ENCODE measurements around the gene GEMIN4.

GEMIN4 gene

DNA sequence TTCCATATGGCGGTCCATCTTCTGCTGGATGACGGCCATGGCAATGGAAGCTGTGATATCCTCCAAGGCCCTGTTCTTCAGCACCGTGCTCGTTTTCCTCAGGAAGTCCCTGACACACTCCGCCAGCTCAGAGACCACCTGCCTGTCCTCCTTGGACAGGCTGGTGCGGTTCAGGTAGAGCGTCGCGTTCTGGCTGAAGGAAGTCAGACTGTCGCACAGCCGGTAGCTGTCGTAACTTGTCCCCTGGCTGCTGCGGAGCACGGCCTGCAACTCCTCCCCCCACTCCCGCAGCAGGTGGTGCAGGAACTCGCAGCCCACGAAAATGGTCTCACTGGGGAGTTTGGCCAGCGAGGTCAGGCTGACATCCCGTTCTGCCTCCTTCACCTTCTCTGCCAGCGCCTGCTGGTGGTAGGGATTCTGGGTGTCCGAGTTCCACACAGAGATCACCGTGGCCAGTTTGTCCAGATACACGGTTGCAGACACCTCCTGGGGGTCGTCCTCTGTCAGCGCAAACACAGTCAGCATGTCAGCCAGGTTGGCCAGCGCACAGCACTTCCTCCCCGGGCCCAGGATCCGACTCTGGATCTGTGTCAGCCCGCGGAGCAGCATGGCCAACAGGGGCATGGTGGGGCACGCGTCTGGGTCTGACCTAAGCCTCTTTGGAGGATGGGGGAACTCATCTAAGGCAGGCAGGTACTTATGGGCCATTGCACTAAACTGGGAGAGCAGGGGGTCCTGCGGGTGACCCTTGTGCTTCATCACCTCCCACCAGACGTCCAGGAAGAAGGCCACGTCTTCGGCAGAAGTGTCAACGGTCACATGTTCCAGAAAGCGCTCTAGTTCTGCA lies 5.1 kb downstream of the GEMIN4 start:
- H3K4me3 ChIP-seq, result no peak overlapping the region
- no peak overlapping the region for H3K27ac ChIP-seq

DNA sequence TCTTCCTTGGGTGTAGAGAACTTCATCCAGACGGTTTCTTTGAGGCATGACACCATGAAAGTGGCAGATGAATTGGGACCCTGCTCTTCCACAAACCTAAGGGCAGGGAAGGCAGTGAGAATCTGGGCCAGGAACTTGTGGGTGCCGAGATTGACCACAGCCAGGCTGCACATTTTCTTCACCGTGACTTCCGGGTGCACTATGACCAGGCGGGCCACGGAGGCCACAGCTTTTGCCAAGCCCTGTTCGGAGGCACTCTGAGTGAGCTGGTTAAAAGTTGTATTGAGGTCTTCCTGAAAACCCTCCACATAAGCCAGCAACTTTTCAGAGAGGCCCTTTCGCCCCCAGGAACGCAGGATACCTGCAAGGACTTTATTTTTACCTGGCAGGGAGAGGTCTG lies 5.9 kb downstream of the GEMIN4 start:
- Histone ChIP-seq H3K27ac (no peak overlapping the region), H3K4me3 (no peak overlapping the region)

DNA sequence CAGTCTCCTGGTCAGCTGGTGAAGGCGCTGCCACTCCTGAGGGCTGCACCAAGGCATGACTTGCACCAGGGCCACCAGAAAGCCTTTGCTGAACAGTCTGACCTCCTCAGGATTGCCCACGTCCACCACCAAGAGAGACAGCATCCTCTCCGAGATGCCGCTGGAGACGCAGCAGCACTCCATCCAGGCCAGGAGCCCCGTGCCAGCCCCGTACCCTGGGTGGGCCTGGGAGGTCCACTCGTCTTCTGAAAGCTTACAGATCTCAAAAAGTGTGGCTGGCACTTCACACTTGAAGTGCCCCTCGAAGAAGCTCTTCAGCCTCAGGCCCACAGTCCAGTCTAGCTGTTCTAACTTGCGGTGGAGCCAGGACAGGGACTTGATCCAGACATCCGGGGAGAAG lies 6.7 kb downstream of the GEMIN4 start:
- Histone ChIP-seq H3K27ac (no peak overlapping the region), H3K4me3 (no peak overlapping the region)

DNA sequence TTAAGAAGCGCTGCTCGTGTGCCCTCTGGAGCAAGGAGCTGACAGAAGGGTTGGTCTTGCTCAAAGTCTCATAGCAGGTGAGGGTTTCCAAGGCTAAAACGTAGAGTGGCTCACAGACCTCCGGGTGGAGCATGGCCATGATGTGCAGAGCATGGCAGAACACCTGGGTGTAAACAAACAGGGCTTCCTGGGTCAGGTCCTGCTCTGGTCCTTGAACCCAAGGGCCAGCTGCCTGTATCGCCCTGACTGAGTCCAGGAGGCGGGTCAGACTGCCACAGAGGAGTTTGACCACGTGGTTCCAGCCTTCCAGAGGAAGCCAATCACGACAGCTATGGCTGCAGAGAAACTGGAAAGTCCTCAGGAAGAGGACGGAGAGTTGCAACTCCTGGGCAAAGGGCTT lies 7.1 kb downstream of the GEMIN4 start:
- Histone ChIP-seq H3K4me3 (no peak overlapping the region), H3K27ac (no peak overlapping the region)

DNA sequence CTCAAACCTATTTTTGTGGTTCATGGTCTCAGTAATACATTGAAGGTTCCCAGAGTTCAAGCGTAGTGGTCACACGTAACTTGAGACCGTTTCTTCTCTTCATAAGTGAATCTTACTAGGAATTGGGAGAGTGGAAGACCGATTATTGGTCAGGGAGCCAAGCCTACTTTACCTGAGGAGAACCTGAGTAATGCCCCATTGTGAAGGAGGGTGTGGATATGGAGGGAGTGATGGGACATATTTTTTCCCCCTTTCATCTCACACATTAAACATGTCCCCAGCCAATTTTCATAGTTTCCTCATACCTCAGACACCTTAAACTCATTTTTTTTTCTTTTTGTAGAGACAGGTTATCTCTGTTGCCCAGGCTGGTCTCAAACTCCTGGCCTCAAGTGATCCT lies 8.9 kb downstream of the GEMIN4 start:
- Histone ChIP-seq H3K4me3 (no peak overlapping the region), H3K27ac (no peak overlapping the region)

DNA sequence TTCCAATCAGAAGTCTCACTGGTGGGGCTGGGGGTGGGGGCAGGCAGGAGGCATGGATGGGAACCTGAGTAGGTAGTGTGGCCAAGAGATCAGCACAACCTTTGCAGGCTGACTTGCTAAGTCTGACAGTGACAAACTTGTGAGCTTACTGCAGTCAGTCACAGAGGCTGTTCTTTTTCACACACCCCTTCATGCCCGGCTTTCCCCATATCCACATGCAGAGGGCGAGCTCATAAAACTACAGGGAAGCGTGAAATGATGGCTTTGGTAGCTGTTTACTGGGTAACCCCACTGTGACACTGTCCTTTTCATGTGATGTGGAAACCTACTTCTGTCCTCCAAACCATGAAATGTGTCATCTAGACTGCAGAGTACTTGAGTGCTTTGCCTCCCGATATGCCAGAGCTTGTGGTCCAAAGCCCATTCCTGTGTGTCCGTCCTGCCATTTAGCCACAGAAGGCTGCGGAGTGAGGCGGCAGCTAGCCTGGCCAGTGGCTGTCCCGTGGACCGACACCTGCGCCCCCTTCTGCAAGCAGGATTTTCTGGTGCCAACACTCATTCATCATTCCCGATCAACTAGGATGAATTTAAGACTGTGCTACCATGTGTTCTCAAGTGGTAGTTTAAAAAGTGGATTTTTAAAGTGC lies 9.8 kb downstream of the GEMIN4 start:
- Histone ChIP-seq H3K27ac (no peak overlapping the region), H3K4me3 (no peak overlapping the region)

DNA sequence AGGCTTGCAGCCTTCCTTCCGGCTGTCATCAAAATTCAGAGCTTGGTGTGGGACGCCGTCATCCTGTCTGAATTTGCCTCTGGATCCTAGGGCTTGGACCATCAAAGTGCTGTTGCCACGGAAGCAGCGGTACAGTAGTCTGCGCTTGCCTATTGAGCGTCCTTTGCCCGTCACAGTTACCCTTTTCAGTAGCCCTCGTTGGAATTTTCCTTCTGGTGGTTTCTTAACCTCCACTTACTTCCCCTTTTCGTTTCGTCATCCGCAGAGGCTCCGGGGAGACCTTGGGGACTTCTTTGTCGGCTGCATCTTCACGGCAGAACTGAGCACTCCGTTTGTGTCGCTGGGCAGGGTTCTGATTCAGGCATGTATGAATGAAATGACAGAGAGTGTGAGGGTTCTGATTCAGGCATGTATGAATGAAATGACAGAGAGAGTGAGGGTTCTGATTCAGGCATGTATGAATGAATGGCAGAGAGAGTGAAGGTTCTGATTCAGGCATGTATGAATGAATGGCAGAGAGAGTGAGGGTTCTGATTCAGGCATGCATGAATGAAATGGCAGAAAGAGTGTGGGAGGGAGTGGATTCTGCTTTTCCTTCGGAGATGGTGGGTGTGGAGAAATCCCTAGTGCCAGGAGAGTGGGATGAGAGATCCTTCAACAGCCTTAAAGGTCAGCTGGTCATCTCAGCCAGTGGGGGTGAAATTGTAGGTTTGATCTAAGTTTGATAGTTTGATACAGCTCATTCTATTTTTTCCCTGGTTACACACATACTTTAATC lies 11.6 kb downstream of the GEMIN4 start:
- no peak overlapping the region for H3K4me3 ChIP-seq
- no peak overlapping the region for H3K27ac ChIP-seq

DNA sequence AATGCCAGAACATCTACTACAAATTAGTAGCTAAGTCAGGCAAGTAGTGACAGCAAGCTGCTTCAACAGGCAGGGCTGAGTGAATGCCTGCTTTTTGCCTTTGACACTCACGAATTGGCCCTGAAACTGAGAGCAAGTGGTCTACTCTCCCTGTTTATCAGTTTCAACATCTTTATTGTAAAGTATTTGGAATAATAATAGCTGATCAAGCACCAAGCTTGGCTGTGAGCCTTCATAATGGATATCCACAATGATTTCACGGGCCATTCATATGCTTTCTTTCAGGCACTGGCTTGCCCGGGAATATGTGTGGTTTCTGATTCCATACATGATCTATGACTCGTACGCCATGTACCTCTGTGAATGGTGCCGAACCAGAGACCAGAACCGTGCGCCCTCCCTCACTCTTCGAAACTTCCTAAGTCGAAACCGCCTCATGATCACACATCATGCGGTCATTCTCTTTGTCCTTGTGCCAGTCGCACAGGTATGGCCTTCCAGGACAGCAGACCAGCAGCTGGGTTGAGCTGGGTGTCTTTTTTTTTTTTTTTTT lies 14.4 kb downstream of the GEMIN4 start:
- Histone ChIP-seq H3K4me3 (no peak overlapping the region), H3K27ac (no peak overlapping the region)

DNA sequence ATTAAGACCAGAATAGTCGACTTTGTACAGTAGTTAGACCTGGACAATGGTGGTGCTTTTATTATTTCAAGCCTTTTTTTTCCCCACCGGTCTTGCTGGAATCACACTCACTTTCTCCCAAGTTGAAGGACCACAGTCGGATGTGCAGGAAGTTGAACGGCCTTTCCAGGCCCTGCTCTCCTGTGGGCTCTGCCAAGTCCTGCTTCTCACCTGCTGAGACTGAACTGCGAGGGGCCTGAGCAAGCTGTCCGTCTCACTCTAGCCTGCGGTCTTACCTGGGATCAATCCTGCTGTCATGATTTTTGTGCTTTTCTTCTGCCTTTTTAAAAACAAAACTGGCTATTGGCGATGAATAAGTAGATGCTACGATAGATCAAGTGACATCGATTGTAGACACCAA lies 18.3 kb downstream of the GEMIN4 start:
- Histone ChIP-seq H3K4me3 (peak overlapping the region in 6 of 7 experiments; percentile 64 to 89 (median 74)), H3K27ac (peak overlapping the region in 12 of 21 experiments; percentile 82 to 96 (median 90))

DNA sequence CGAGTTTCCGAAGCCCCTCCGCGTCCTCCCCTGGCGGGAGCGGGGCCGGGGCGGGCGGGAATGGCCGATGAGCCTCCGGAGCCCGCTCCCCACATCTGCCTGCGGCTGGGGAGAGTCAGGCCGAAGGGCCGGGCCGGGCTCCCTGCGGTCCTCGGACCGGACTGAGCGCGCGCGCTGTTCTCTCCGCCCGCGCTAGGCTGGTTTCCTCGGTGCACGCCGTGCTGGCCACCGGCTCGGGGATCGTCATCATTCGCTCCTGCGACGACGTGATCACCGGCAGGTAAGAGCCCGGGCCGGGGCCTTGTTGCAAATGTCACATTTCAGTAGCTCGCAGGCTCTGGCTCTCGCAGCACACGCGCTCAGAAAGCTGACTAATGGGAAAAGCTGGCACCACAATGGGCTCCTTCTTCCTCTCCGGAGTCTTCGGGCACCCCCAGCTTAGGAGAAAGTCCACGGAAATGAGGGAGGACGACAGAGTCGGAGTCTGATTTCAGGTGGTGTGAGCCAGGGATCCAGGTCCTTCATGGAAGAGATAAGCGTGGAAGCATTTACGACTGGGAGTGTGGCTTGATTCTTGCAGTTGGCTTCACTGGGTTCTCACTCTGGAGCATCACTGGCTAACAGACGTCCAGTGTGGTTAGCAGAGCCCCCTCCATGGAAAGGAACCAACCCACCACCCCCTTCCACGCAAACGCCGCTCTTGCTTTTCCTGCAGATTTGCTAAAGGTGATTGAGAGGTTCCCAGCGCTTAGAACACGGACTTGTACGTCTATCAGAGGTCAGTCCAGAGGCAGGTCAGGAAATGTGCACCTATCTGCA lies 19.0 kb downstream of the GEMIN4 start:
- H3K4me3 ChIP-seq, result peak overlapping the region; percentile 64 to 89 (median 74)
- peak overlapping the region; percentile 59 to 96 (median 89) for H3K27ac ChIP-seq

DNA sequence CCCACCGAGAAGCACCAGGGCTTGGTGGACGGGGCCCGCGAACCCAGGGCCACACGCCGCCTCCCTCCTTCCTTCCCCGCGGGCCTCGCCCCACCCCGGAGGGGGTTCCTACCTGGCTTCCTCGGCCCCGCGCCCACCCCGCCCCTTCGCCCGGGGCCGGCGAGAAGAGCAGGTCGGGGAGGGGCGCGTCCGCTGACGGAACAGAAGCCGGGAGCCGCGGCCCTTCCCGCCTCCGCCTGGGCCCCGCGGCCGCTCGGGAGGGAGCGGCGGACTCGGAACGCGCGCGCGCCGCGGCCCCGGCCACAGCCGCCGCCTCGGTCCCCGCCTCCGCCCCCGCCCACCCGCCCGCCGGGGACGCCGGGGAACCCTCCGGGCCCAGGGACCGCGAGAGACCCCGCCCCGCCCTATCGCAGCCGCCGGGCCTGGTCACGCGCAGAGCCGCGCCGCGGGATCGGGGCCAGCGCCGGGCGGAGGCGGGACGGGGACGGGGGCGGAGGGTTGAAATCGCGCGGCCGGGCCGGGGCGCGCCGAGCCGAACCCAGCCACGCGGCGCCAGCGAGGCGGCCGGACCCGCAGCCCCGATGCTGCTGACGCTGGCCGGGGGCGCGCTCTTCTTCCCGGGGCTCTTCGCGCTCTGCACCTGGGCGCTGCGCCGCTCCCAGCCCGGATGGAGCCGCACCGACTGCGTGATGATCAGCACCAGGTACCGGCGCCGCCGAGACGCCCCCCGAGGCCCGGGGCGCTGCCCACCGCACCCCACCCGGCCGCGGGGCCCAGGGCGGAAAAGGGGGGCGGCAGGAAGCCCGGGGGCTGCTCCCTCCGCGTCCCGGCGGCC lies 19.8 kb downstream of the GEMIN4 start, which contains the start of gene TLCD3A:
TSS of gene TLCD3A (plus strand) at position 530 of the 835 bp plus-strand sequence. CDS start at position 582, 52 bp downstream.
- Histone ChIP-seq H3K4me3 (peak within 1 kb of the TSS; percentile 64 to 89 (median 74)), H3K27ac (peak within 1 kb of the TSS; percentile 59 to 96 (median 89))

DNA sequence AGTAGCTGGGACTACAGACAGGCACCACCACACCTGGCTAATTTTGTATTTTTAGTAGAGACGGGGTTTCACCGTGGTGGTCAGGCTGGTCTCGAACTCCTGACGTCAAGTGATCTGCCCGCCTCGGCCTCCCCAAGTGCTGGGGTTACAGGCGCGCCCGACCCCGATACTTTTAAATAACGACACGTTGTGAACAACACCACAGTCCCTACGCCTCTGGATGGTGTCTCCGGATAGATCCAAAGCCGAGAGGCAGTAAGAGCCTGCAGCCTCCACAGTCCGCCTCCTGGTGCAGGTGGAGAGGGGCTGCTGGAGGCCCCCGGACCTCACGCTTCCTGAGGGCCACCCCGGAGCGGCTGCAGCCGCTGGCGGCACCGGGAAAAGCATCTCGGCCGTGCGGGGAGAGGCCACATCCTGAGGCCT lies 20.4 kb downstream of the GEMIN4 start:
- Histone ChIP-seq H3K27ac (peak overlapping the region in 20 of 21 experiments; percentile 68 to 96 (median 88)), H3K4me3 (peak overlapping the region; percentile 64 to 89 (median 74))

DNA sequence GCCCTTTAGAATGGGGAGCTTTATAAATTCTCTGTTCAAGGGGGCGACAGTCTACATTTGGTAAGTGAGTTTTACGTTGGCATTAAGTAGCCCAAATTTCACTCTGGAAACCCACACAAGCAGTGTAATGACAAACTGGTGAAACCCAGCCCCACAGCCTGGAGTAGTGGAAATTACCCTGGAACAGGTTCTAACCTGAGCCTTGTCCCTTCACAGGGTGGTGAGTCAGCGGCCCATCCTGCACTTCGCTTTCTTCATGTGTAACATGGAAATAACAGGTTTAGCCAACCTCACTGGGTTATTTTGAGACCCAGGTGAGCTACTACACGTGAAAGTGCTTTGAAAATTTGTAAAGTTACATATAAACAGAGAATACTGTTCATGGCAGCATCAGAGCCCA lies 23.2 kb downstream of the GEMIN4 start:
- Histone ChIP-seq H3K4me3 (no peak overlapping the region), H3K27ac (peak overlapping the region in 19 of 21 experiments; percentile 28 to 85 (median 72))

DNA sequence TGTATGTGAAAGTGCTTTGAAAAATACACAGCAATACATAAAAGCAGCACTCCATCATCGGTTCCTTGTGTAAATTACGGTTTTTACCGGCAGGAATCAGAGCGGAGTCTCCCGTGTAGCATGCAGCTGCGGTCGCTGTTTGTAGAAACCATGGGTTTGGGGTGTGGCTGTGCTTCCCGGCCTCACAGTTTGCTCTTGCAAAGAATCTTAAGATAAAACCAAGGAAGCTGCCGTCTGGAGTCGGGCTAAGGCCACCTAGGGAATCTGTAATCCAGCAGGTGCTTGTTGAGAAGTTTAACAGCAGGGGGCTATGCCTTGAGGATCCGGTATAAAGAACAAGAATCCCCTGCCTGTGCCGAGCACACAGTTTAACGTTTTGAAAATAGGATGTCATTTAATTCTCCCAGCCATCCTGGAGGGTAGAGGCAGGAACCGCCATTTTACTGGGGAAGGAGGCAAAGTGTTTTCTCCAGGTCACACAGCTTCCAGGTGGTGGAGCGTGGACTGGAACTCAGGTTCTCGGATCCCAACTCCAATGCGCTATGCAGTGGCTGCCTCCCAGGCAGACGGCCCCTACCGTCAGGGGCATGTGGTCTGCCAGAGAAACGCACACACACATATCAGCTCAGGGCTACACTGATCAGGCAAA lies 25.7 kb downstream of the GEMIN4 start:
- Histone ChIP-seq H3K4me3 (no peak overlapping the region), H3K27ac (peak overlapping the region in 11 of 21 experiments; percentile 3 to 54 (median 40))

DNA sequence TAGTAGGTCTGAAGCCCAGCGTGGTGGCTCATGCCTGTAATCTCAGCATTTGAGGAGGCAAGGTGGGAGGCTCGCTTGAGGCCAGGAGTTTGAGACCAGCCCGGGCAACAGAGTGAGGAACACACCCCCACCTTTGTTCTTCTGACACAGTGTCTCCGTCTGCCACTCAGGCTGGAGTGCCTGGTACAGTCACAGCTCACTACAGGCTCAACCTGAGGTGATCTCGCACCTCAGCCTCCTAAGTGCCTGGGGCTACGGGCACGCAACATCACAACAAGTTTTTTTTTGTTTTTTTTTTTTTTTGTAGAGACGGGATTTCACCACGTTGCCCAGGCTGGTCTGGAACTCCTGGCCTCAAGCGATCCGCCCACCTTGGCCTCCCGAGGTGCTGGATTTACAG lies 26.3 kb downstream of the GEMIN4 start:
- peak overlapping the region in 6 of 21 experiments; percentile 2 to 54 (median 38) for H3K27ac ChIP-seq
- no peak overlapping the region for H3K4me3 ChIP-seq

DNA sequence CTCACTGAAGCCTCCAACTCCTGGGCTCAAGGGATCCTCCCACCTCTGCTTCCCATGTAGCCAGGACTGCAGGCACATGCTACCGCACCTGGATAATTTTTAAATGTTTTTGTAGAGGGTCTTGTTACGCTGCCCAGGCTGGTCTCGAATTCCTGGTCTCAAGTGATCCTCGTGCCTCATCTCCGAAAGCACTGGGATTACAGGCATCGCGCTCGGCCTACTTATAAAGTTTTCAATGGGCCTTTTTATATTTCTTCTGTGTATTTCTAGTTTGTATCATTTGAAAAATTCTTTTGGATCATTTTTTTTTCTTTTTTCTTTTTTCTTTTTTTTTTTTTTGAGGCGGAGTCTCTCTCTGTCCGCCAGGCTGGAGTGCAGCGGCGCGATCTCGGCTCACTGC lies 27.0 kb downstream of the GEMIN4 start:
- Histone ChIP-seq H3K4me3 (no peak overlapping the region), H3K27ac (no peak overlapping the region)

DNA sequence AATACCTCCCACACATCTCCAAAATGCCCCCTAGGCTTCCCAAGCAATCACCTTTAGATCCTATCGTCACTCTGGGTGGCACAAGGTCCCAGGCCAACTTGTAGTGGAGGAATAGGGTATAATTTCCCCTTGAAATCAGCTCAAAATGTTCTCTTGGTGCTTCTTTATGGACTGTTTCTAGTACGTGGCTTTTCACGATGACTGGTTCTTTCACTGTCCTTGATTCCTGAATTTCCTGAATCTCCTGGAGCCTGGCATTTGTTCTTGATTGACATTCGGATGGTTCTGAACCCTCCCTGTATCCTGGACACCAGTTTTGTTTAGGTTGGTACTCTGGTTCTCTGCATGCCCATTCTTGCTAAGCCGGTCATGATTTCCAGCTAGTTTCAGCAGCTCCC lies 30.5 kb downstream of the GEMIN4 start:
- Histone ChIP-seq H3K27ac (peak overlapping the region in 17 of 21 experiments; percentile 21 to 75 (median 48)), H3K4me3 (no peak overlapping the region)
